Measurements from ENCODE around the gene GLP2R.

DNA sequence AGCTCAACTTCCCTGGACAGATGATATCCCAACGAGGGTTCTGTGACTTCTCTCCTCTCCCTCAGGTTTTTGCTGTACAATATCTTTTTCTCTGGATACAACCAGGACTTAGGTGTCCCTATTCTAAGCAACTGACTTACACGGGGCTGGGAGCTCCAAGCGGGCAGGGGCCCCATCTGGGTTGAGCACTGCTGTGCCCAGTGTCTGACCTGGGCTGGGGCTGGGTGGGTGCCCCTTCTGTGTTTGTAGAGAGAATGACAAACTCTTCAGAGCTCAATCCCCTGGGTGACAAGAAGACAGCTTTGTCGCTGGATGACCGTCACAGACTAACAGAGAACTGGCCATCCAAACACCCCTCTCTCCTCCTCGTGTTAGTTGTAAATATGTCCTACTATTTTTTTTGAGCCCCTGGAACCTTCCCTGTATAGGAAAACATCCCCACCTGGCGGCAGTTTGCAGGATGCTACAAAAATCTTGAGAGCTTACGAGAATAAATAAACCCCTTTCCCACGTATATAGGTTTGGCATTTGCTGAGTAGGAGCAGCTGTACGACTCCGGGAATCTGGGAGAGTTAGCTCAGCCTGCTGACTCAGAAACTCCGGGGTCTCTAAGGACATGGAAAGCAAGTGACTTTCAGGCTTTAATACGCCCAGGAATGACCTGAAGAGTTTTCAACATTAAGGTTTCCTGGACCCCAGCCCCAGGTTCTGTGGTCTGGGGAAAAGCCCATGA is 103.0 kb downstream of the GLP2R start:
- TF ChIP-seq CTCF (conservative IDR thresholded peaks at IDR 0.05; ENCODE audit: low read depth, low read length) (peak; percentile 28; the same call in 1 of the 2 replicates), EZH2 (IDR thresholded peaks at IDR 0.05; ENCODE audit: borderline replicate concordance, low read depth, low read length, poor library complexity, severe bottlenecking) (no peak)

Data from A673 (cell line).